ENCODE results near the gene PTGES3.

DNA sequence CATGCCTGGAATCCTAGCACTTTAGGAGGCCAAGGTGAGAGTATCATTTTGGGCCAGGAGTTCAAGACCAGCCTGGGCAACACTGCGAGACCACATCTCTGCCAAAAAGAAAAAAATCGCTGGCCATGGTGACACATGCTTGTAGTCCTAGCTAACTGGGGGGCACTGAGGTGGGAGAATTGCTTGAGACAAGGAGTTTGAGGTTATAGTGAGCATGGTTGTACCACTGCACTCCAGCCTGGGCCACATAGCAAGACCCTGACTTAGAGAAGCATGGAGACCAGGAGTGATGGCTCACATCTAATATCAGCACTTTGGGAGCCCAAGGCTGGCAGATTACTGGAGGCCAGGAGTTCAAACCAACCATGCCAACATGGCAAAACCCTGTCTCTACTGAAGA is 9.2 kb downstream of the PTGES3 start:
- no peak for TF ChIP-seq POLR2A (IDR thresholded peaks at IDR 0.05)
- TF ChIP-seq, protein P1, sequence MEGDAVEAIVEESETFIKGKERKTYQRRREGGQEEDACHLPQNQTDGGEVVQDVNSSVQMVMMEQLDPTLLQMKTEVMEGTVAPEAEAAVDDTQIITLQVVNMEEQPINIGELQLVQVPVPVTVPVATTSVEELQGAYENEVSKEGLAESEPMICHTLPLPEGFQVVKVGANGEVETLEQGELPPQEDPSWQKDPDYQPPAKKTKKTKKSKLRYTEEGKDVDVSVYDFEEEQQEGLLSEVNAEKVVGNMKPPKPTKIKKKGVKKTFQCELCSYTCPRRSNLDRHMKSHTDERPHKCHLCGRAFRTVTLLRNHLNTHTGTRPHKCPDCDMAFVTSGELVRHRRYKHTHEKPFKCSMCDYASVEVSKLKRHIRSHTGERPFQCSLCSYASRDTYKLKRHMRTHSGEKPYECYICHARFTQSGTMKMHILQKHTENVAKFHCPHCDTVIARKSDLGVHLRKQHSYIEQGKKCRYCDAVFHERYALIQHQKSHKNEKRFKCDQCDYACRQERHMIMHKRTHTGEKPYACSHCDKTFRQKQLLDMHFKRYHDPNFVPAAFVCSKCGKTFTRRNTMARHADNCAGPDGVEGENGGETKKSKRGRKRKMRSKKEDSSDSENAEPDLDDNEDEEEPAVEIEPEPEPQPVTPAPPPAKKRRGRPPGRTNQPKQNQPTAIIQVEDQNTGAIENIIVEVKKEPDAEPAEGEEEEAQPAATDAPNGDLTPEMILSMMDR (IDR thresholded peaks at IDR 0.05): no peak
